Activated T-cell treated with anti-CD3 and anti-CD28 coated beads for 48 hours (primary cell): ENCODE data around the gene AURKA.

Source experiments
- DNase-seq: peaks from one replicate; pipeline ENCODE4 v3.0.0-alpha.2; 2020; ENCODE audit warnings: low read depth

Gene AURKA

GRCh38 chr20:56392132-56392880 is at the start of gene AURKA, which contains the start of gene CSTF1:
Gene AURKA, minus strand, starts transcription at chr20:56392215. Its CDS starts 4,018 bp downstream, at chr20:56388197.
Gene CSTF1, plus strand, starts transcription at chr20:56392645. Its CDS starts 2,908 bp downstream, at chr20:56395553.
- DNase-seq = peak; percentile 99

- DNase-seq = peak; percentile 42
Measured at GRCh38 chr20:56440346-56441007, 48.5 kb upstream of the AURKA start.

GRCh38 chr20:56439771-56440291 is 47.8 kb upstream of the AURKA start:
- DNase-seq = no peak

- no peak for DNase-seq
Measured at GRCh38 chr20:56438284-56438683, 46.3 kb upstream of the AURKA start.

- DNase-seq = no peak
Measured at GRCh38 chr20:56437196-56437960, 45.4 kb upstream of the AURKA start.

- DNase-seq = no peak
Measured at GRCh38 chr20:56433880-56434255, 41.9 kb upstream of the AURKA start.

- no peak for DNase-seq
Measured at GRCh38 chr20:56433221-56433879, 41.3 kb upstream of the AURKA start.

- no peak for DNase-seq
Measured at GRCh38 chr20:56431471-56431870, 39.5 kb upstream of the AURKA start.

GRCh38 chr20:56430957-56431356 is 38.9 kb upstream of the AURKA start:
- DNase-seq = no peak

GRCh38 chr20:56430461-56430860 is 38.4 kb upstream of the AURKA start:
- DNase-seq = no peak

- no peak for DNase-seq
Measured at GRCh38 chr20:56429941-56430340, 37.9 kb upstream of the AURKA start.

- DNase-seq = no peak
Measured at GRCh38 chr20:56429502-56429901, 37.5 kb upstream of the AURKA start.

- no peak for DNase-seq
Measured at GRCh38 chr20:56428881-56429280, 36.9 kb upstream of the AURKA start.

GRCh38 chr20:56428410-56428809 is 36.4 kb upstream of the AURKA start:
- no peak for DNase-seq

GRCh38 chr20:56427797-56428196 is 35.8 kb upstream of the AURKA start:
- no peak for DNase-seq

GRCh38 chr20:56426926-56427325 is 34.9 kb upstream of the AURKA start:
- no peak for DNase-seq

- no peak for DNase-seq
Measured at GRCh38 chr20:56426026-56426425, 34.0 kb upstream of the AURKA start.

- DNase-seq = no peak
Measured at GRCh38 chr20:56424931-56425330, 32.9 kb upstream of the AURKA start.

- no peak for DNase-seq
Measured at GRCh38 chr20:56423886-56424285, 31.9 kb upstream of the AURKA start.

- no peak for DNase-seq
Measured at GRCh38 chr20:56423211-56423610, 31.2 kb upstream of the AURKA start.

- DNase-seq = no peak
Measured at GRCh38 chr20:56422824-56423189, 30.8 kb upstream of the AURKA start.
